ENCODE data around the gene ARFGEF2. TPM values are rescaled to one million over a fixed set of nuclear protein-coding genes. Genes with fewer than 3 reads are reported as not detected.
A peak's percentile ranks its signal among the peaks of the same experiment; 100 is the strongest.
"Not testable (repeated sequence)": the region's sequence is repeated elsewhere in the genome, so short reads cannot be mapped to it uniquely, and the experiment has no call there.

The ARFGEF2 gene
- total RNA-seq, 1 experiment from 2014 or later: 31.6 TPM

DNA sequence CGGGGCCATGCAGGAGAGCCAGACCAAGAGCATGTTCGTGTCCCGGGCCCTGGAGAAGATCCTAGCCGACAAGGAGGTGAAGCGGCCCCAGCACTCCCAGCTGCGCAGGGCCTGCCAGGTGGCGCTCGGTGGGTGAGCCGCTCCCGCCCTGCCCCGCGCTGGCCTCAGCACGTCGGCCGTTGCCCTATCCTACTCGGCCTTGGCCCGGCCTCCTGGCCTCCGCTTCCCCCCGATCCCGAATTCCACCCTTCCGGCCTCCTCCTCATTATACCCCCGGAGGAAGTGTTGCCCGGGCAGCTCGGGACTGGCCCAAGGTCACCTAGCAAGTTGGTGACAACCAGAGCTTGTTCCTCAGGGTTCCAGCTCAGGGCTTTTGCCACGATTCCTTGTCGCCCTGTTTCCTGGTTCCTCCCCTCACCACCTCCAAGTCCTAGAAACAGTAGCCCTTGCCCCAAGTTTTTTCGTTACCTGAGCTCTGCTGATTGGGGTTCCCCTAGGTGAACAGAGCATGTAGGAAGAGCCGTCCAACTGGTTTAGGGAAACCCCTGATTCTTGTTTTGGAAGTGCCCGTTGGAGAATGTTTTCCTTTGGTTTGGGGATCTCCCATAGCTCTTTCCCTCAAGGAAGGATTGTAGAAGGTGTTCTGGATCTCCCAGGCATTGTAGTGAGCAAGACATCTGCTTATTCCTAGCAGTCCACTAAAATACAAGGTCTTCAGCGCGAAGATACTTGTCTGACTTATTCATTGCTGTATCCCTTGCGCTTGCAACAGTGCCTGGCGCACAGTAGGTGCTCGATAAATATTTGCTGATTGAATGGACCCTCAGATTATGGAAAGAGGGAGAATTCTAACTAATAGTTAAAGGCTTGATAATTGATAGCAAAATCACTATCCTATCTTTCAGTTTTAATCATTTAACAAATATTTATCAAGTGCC lies 641 bp downstream of the ARFGEF2 start:
- DNase-seq (ENCODE audit: low read depth): no peak
- in situ Hi-C loops (cut with HindIII; ENCODE audit: low pct_unique_long_range_greater_than_20kb, low sequenced_read_pairs): no loop called here

- in situ Hi-C loops (cut with HindIII; ENCODE audit: low pct_unique_long_range_greater_than_20kb, low sequenced_read_pairs): no loop called here
Observed at GRCh38 chr20:48923149-48923718, 1.7 kb downstream of the ARFGEF2 start.

GRCh38 chr20:48924756-48925109 lies 3.2 kb downstream of the ARFGEF2 start:
- DNase-seq (ENCODE audit: low read depth): no peak
- in situ Hi-C loops (cut with HindIII; ENCODE audit: low pct_unique_long_range_greater_than_20kb, low sequenced_read_pairs): no loop called here

More at GRCh38 chr20:48923149-48923718, 1.7 kb downstream of the ARFGEF2 start:
- DNase-seq (ENCODE audit: low read depth): no peak

GRCh38 chr20:48926267-48926666 lies 4.8 kb downstream of the ARFGEF2 start:
- in situ Hi-C loops (cut with HindIII; ENCODE audit: low pct_unique_long_range_greater_than_20kb, low sequenced_read_pairs): no loop called here
- no peak for DNase-seq (ENCODE audit: low read depth)

GRCh38 chr20:48926821-48927220 lies 5.3 kb downstream of the ARFGEF2 start:
- DNase-seq (ENCODE audit: low read depth): no peak
- in situ Hi-C loops (cut with HindIII; ENCODE audit: low pct_unique_long_range_greater_than_20kb, low sequenced_read_pairs): no loop called here

DNA sequence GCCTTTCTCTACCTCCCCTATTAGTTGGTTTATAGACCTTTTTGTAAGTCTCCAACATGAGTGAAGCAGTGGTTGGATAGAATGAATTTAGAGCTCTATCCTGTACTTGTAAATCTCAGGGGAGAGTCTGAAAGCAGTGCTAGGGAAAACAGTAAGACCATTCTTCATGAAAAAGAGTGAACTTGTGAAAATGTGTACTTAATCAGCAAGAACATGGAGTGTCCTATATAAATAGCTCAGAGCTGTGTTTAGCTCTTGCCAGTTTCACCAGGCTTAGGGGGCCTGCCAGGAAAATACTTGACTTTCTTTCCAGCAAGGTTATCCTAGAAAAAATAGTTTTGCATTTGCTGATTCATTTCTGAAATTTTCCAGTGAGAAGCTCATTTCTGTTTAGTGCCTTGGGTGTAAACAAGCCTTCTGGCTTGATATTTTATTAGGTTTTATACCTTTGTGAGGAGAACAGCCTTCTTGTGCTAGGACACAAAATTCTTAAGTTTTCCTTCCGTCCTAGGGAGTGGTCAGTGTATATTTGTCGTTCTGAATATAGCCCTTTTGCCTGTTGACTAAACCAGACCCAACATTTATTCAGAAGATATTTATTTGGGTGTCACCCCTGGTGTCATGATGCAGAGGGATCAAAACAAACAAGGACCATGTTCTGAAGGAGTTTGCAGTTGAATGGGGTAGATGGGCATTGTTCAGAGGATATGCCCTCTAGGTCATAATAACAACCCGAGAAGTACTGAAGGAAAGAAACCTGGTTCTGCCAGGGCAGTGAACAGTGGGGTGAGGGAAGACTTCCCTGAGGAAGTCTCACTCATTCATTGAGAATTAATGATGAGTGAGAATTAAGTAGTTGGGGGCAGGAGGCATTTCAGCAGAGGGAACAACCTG lies 7.6 kb downstream of the ARFGEF2 start:
- in situ Hi-C loops (cut with HindIII; ENCODE audit: low pct_unique_long_range_greater_than_20kb, low sequenced_read_pairs): no loop called here

GRCh38 chr20:48930035-48930434 lies 8.5 kb downstream of the ARFGEF2 start:
- in situ Hi-C loops (cut with HindIII; ENCODE audit: low pct_unique_long_range_greater_than_20kb, low sequenced_read_pairs): no loop called here
- no peak for DNase-seq (ENCODE audit: low read depth)

More for the DNA sequence above, 7.6 kb downstream of the ARFGEF2 start:
- no peak for DNase-seq (ENCODE audit: low read depth)

GRCh38 chr20:48930878-48931277 lies 9.4 kb downstream of the ARFGEF2 start:
- in situ Hi-C loops (cut with HindIII; ENCODE audit: low pct_unique_long_range_greater_than_20kb, low sequenced_read_pairs): no loop called here
- DNase-seq (ENCODE audit: low read depth): no peak

GRCh38 chr20:48931527-48932374 lies 10.2 kb downstream of the ARFGEF2 start:
- in situ Hi-C loops (cut with HindIII; ENCODE audit: low pct_unique_long_range_greater_than_20kb, low sequenced_read_pairs): no loop called here
- DNase-seq (ENCODE audit: low read depth): no peak

DNA sequence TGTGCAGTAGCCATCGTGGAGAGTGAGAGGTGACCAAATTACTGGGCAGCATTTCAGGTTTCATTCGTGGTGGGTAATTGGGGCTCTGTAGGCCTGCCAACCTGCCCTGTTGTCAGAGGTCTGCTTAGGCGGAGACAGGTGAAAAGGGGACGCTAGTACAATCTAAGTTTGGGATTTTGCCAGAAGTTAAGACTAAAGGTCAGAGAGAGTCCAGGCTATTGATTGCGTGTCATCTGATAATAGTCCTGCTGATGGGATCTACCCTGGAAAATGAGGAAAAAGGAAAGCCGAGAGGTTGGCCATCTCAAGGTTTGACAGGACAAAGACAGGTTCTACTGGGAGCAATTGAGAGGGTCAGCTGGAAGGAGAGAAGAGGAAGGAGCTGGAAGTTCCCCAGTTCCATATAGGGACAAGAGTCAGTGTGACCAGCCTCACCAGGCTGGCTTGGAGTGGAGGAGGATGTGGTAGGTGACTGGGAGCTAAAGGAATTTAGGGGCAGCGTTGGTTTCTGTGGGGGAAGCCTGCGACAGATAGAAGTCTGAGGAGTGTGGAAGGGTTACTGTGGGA lies 10.9 kb downstream of the ARFGEF2 start:
- in situ Hi-C loops (cut with HindIII; ENCODE audit: low pct_unique_long_range_greater_than_20kb, low sequenced_read_pairs): no loop called here
- DNase-seq (ENCODE audit: low read depth): no peak

DNA sequence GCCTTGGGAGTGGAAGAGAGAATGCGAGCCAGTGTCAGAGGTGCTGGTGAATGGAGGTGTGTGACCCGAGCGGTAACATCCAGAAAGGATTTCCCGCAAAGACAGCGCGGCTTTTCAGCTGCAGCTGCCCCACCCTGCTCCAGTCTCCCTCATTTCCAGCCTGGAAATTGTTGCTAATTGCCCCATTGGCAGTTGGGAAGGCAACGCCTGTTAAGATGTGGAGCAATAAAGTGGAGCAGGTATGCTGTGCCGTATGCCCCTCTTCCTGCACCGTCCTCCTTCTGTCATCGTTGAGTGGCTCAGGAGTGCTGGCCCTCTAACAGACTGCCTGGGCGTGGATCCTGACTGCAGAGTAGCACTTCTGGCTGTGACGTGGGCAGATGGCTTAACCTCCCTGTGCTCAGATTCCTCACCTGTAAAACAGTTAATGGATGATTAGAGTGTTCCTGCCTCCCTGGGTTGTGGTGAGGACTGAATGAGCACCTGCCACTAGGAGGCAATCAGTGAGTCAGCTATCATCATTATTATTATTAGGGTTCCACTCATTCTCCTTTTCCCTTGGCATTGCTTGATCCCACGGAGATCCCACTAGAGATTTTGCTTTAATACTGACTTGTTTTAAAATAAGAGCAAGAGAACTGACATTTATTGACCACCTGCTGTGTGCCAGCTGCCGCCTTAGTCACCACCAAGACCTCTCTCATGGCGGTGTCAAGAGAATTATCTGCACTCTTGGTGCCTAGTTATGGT lies 11.7 kb downstream of the ARFGEF2 start:
- in situ Hi-C loops (cut with HindIII; ENCODE audit: low pct_unique_long_range_greater_than_20kb, low sequenced_read_pairs): no loop called here
- peak; percentile 73 for DNase-seq (ENCODE audit: low read depth)

DNA sequence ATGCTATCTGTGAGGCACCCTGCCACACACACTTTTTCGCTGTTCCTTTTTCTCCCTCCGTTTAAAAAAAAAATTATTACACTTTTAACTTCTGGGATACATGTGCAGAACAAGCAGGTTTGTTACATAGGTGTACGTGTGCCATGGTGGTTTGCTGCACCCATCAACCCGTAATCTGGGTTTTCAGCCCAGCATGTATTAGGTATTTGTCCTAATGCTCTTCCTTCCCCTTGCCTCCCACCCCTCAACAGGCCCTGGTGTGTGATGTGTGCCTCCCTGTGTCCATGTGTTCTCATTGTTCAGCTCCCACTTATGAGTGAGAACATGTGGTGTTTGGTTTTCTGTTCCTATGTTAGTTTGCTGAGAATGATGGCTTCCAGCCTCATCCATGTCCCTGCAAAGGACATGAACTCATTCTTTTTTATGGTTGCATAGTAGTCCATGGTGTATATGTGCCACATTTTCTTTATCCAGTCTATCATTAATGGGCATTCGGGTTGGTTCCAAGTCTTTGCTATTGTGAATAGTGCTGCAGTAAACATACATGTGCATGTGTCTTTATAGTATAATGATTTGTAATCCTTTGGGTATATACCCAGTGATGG lies 12.9 kb downstream of the ARFGEF2 start:
- in situ Hi-C loops (cut with HindIII; ENCODE audit: low pct_unique_long_range_greater_than_20kb, low sequenced_read_pairs); DNase-seq (ENCODE audit: low read depth): not testable (repeated sequence)

DNA sequence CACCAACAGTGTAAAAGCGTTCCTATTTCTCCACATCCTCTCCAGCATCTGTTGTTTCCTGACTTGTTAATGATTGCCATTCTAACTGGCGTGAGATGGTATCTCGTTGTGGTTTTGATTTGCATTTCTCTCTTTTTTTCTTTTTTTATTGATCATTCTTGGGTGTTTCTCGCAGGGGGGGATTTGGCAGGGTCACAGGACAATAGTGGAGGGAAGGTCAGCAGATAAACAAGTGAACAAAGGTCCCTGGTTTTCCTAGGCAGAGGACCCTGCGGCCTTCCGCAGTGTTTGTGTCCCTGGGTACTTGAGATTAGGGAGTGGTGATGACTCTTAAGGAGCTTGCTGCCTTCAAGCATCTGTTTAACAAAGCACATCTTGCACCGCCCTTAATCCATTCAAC lies 13.5 kb downstream of the ARFGEF2 start:
- DNase-seq (ENCODE audit: low read depth); in situ Hi-C loops (cut with HindIII; ENCODE audit: low pct_unique_long_range_greater_than_20kb, low sequenced_read_pairs): not testable (repeated sequence)

DNA sequence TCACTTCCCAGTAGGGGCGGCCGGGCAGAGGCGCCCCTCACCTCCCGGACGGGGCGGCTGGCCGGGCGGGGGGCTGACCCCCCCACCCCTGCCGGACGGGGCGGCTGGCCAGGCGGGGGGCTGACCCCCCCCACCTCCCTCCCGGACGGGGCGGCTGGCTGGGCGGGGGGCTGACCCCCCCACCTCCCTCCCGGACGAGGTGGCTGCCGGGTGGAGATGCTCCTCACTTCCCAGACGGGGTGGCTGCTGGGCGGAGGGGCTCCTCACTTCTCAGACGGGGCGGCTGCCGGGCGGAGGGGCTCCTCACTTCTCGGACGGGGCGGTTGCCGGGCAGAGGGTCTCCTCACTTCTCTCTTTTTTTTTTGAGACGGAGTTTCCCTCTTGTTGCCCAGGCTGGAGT lies 14.7 kb downstream of the ARFGEF2 start:
- in situ Hi-C loops (cut with HindIII; ENCODE audit: low pct_unique_long_range_greater_than_20kb, low sequenced_read_pairs): not testable (repeated sequence)

DNA sequence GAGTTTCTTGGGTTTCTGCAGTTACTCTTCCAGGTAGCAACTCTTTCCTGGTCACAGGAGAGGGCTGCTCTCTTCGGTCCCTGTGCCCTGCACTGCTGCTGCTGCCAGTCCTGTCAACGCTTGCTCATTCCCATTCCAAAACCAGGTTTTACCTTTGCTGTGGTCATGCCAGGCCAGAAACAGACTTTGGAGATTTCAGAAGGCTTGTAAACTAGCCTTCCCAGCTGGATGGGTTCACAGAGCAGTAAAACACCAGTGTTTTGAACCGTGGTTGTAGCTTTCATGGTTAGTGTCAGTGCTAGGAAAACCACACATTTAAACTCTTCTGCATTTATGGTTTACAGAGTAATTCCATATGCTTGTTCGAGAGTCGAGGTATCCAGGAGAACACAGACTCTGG lies 16.2 kb downstream of the ARFGEF2 start:
- in situ Hi-C loops (cut with HindIII; ENCODE audit: low pct_unique_long_range_greater_than_20kb, low sequenced_read_pairs): no loop called here
- no peak for DNase-seq (ENCODE audit: low read depth)

More for the DNA sequence above, 14.7 kb downstream of the ARFGEF2 start:
- not testable (repeated sequence) for DNase-seq (ENCODE audit: low read depth)

DNA sequence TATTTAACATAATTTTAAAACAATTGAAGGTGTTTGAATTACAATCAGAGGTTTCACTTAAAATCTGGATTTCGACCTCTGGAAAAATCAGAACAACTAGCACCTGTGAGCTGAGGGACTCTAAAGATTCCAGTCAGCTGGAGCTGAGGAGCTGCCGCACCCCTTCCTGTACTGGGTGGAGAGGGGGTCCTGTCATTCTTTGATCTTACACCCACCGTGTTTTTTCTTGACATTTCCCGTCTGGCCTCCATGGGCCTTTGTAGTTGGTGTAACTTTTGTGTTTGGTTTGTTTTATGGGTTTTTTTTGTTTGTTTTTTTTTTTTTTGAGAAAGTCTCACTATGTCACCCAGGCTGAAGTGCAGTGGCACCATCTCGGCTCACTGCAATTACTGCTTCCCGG lies 17.2 kb downstream of the ARFGEF2 start:
- in situ Hi-C loops (cut with HindIII; ENCODE audit: low pct_unique_long_range_greater_than_20kb, low sequenced_read_pairs): no loop called here
- no peak for DNase-seq (ENCODE audit: low read depth)

DNA sequence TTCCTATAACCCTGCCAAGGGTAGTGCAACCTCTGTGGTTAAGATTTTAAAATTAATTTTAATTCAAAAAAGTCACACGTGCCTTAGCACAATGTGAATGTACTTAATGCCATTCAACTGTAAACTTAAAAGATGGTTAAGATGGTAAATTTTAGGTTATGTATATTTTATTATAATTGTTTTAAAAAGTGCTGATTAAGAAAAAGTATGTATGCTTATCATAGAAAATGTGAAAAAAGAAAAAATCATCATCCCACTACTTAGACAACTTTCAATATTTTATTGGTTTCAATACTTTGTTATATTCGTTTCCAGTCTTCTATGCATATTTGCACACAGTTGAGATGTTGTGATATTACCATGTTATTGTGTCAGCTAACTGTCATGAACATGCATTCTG lies 18.7 kb downstream of the ARFGEF2 start:
- DNase-seq (ENCODE audit: low read depth): no peak
- in situ Hi-C loops (cut with HindIII; ENCODE audit: low pct_unique_long_range_greater_than_20kb, low sequenced_read_pairs): no loop called here
